ENCODE results near the gene KCNIP1. TPM values are rescaled to one million over a fixed set of nuclear protein-coding genes. Genes with fewer than 3 reads are reported as not detected.
"Not testable (repeated sequence)": the region's sequence is repeated elsewhere in the genome, so short reads cannot be mapped to it uniquely, and the experiment has no call there.

The KCNIP1 gene
- total RNA-seq, 1 experiment from 2014 or later = not detected

- no peaks in the 10 kb centered on the region for H3K9me3 ChIP-seq (ENCODE audit: low read length)
- no peak overlapping the region for H3K9ac ChIP-seq (ENCODE audit: low read length)
- H3F3A ChIP-seq (ENCODE audit: low read length, unreplicated experiment) = no peaks in the 10 kb centered on the region
- no peaks in the 10 kb centered on the region for H3K36me3 ChIP-seq (ENCODE audit: low read depth, low read length)
- no peaks in the 10 kb centered on the region for H3K9me2 ChIP-seq (replicated peaks; ENCODE audit: low read length)
- H3K4me1 ChIP-seq (ENCODE audit: insufficient read depth, low read length) = no peaks in the 10 kb centered on the region
- no peak for TF ChIP-seq CTCF (conservative IDR thresholded peaks at IDR 0.05; ENCODE audit: low read depth, low read length)
- no peak for TF ChIP-seq EZH2phosphoT487 (IDR thresholded peaks at IDR 0.05; ENCODE audit: borderline replicate concordance, low read length)
- no peak for TF ChIP-seq EZH2 (IDR thresholded peaks at IDR 0.05; ENCODE audit: low read length, unreplicated experiment)
- ChIA-PET POLR2A (ENCODE audit: unreplicated experiment) (no interaction called here), CTCF (no interaction called here)
- no peak for ATAC-seq
- H3K27ac ChIP-seq (ENCODE audit: low read length) = no peak overlapping the region
- no peaks in the 10 kb centered on the region for H4K20me1 ChIP-seq (ENCODE audit: low read length)
- no peak overlapping the region for H3K4me2 ChIP-seq (ENCODE audit: low read length)
- no peaks in the 10 kb centered on the region for H3K27me3 ChIP-seq (ENCODE audit: low read length)
- no peaks in the 10 kb centered on the region for H3K79me2 ChIP-seq (ENCODE audit: low read length)
- intact Hi-C loops (cut with micrococcal nuclease) = no loop called here
- no peak overlapping the region for H2AFZ ChIP-seq (ENCODE audit: low read length)
- no TSS peak for BruUV-seq (replicated peaks)
- H3K4me3 ChIP-seq (ENCODE audit: low read length) = no peak overlapping the region
- DNase-seq = no peak
Observed at GRCh38 chr5:170761708-170762066, 257.9 kb downstream of the KCNIP1 start.

DNA sequence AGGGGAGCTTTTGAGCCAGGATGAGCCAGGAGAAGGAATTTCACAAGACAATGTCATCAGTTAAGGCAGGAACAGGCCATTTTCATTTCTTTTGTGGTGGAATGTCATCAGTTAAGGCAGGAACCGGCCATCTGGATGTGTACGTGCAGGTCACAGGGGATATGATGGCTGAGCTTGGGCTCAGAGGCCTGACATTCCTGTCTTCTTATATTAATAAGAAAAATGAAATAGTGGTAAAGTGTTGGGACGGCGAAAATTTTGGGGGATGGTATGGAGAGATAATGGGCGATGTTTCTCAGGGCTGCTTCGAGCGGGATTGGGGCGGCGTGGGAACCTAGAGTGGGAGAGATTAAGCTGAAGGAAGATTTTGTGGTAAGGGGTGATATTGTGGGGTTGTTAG, 258.5 kb downstream of the KCNIP1 start:
- H3K4me1 ChIP-seq (ENCODE audit: insufficient read depth, low read length); H3K79me2 ChIP-seq (ENCODE audit: low read length); H3K9me2 ChIP-seq (replicated peaks; ENCODE audit: low read length); H3K4me3 ChIP-seq (ENCODE audit: low read length); H3K36me3 ChIP-seq (ENCODE audit: low read depth, low read length); H3K9me3 ChIP-seq (ENCODE audit: low read length); H2AFZ ChIP-seq (ENCODE audit: low read length); BruUV-seq (replicated peaks); CTCF ChIA-PET; H3F3A ChIP-seq (ENCODE audit: low read length, unreplicated experiment); POLR2A ChIA-PET (ENCODE audit: unreplicated experiment); H3K4me2 ChIP-seq (ENCODE audit: low read length); ATAC-seq; H3K9ac ChIP-seq (ENCODE audit: low read length); DNase-seq; H3K27ac ChIP-seq (ENCODE audit: low read length); H3K27me3 ChIP-seq (ENCODE audit: low read length); intact Hi-C loops (cut with micrococcal nuclease); H4K20me1 ChIP-seq (ENCODE audit: low read length): not testable (repeated sequence)

DNA sequence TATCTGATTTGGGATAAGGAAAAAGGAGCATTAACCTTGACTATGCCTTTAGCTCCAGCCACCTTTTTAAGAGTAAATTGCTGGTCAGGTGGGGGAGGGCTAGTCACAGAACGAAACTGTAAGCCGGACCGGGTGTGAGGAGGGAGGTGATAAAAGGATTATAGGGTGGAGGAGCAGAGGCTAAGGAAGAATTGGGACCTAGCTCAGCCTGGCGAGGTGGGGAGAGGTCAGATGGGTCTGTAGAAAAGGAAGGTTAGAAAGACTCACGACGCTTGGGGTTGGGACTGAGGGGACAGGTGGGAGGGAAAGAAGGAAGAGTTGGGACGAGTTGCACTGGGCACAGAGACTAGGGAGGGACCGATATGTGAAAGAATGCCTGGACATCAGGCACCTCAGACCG, 262.0 kb downstream of the KCNIP1 start:
- H3K9ac ChIP-seq (ENCODE audit: low read length); POLR2A ChIA-PET (ENCODE audit: unreplicated experiment); DNase-seq; BruUV-seq (replicated peaks); ATAC-seq; CTCF ChIA-PET; H2AFZ ChIP-seq (ENCODE audit: low read length); H3K27ac ChIP-seq (ENCODE audit: low read length); H3K4me1 ChIP-seq (ENCODE audit: insufficient read depth, low read length); H3K79me2 ChIP-seq (ENCODE audit: low read length); H3K4me3 ChIP-seq (ENCODE audit: low read length); intact Hi-C loops (cut with micrococcal nuclease); H4K20me1 ChIP-seq (ENCODE audit: low read length); H3K9me2 ChIP-seq (replicated peaks; ENCODE audit: low read length); H3K36me3 ChIP-seq (ENCODE audit: low read depth, low read length); H3K4me2 ChIP-seq (ENCODE audit: low read length); H3K9me3 ChIP-seq (ENCODE audit: low read length); H3F3A ChIP-seq (ENCODE audit: low read length, unreplicated experiment): not testable (repeated sequence)
- H3K27me3 ChIP-seq (ENCODE audit: low read length) = peaks cover 16% of the 10 kb centered on the region

DNA sequence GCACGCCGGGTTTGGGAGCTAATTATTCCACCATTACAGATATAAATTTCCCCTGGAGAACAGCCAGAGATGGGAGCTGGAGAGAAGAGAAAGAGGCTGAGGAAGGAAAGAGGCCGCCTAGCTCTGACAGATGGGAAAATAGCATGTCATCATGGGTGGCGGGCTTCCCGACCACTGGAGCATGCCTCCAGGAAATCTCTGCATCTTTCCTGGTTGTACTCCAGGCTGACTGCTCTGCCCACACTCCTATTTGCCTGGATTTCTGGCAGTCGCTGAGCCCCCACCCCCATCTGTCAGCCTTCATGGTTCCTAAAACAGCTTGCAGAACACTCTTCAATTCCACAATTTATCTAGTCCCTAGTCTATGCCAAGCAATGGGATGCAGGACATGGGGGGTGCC, 265.4 kb downstream of the KCNIP1 start:
- Histone ChIP-seq H3F3A (ENCODE audit: low read length, unreplicated experiment) (no peaks in the 10 kb centered on the region), H3K27ac (ENCODE audit: low read length) (no peak overlapping the region), H2AFZ (ENCODE audit: low read length) (no peak overlapping the region), H3K4me1 (ENCODE audit: insufficient read depth, low read length) (no peaks in the 10 kb centered on the region), H3K27me3 (ENCODE audit: low read length) (peaks cover 16% of the 10 kb centered on the region), H3K9me2 (replicated peaks; ENCODE audit: low read length) (no peaks in the 10 kb centered on the region), H3K4me2 (ENCODE audit: low read length) (no peak overlapping the region), H3K9ac (ENCODE audit: low read length) (no peak overlapping the region), H3K36me3 (ENCODE audit: low read depth, low read length) (no peaks in the 10 kb centered on the region), H3K4me3 (ENCODE audit: low read length) (no peak overlapping the region), H4K20me1 (ENCODE audit: low read length) (no peaks in the 10 kb centered on the region), H3K9me3 (ENCODE audit: low read length) (no peaks in the 10 kb centered on the region), H3K79me2 (ENCODE audit: low read length) (no peaks in the 10 kb centered on the region)
- TF ChIP-seq EZH2phosphoT487 (IDR thresholded peaks at IDR 0.05; ENCODE audit: borderline replicate concordance, low read length) (no peak), CTCF (conservative IDR thresholded peaks at IDR 0.05; ENCODE audit: low read depth, low read length) (no peak), EZH2 (IDR thresholded peaks at IDR 0.05; ENCODE audit: low read length, unreplicated experiment) (no peak)
- DNase-seq = no peak
- ChIA-PET POLR2A (ENCODE audit: unreplicated experiment) (no interaction called here), CTCF (no interaction called here)
- ATAC-seq = no peak
- intact Hi-C loops (cut with micrococcal nuclease) = no loop called here
- BruUV-seq (replicated peaks) = no TSS peak

Data from PC-3 (cell line).